HCT116 (cell line): ENCODE data around the gene CHST8. TPM values are rescaled to one million over a fixed set of nuclear protein-coding genes. Genes with fewer than 3 reads are reported as not detected.

ENCODE experiments used
- ATAC-seq: fragments of 200-7000 bp; cut with Tn5 transposase; 2 replicates; pipeline ENCODE4 v1.9.1; 2020; ENCODE audit warnings: mild to moderate bottlenecking, moderate library complexity
- BruUV-seq: library from RNA; stranded (reverse); fragments of 400-500 nt; replicated peaks from 2 replicates; lab custom pipeline; 2021; lab: Mats Ljungman, UMichigan
- CTCF ChIA-PET: fragments of 300-600 bp; sonication (Branson Sonifier 250); formaldehyde crosslinking; loops from one replicate; lab custom pipeline; 2021; ENCODE audit warnings: antibody characterized with exemption; lab: Charles Lee
- POLR2A ChIA-PET: fragments of 300-600, 350-600 bp; sonication (Branson Sonifier 250); formaldehyde crosslinking; loops from one replicate; lab custom pipeline; 2021; ENCODE audit warnings: antibody characterized with exemption; lab: Charles Lee
- RAD21 ChIA-PET, 2 experiments: fragments of 300-600 bp; sonication (Branson Sonifier 250); formaldehyde crosslinking; loops; one replicate each; lab custom pipeline; 2023; ENCODE audit warnings: low total read pairs in 2 of 2; ENCODE audit not compliant: uncharacterized antibody in 2 of 2, unreplicated experiment in 2 of 2, low non-redundant PET in 1 of 2; lab: Charles Lee
- DNase-seq: peaks from one replicate; pipeline ENCODE4 v3.0.0-alpha.2; 2010; ENCODE audit warnings: low read depth, low spot score
- H2AFZ ChIP-seq: fragments of 200-600 bp; shearing (Covaris generic), sonication (generic); 2 replicates; pipeline ENCODE4 v1.6.1; 2017; ENCODE audit warnings: low read depth, mixed run types, mixed read lengths, antibody characterized with exemption, low read length; ENCODE audit not compliant: poor library complexity, severe bottlenecking
- H3K27ac ChIP-seq: 2 replicates; pipeline ENCODE4 v1.5.1; 2012; ENCODE audit warnings: low read depth, low read length
- H3K27me3 ChIP-seq: fragments of 200-600 bp; sonication (generic); 2 replicates; pipeline ENCODE4 v1.6.1; 2016; ENCODE audit warnings: mixed run types, low read length, mixed read lengths; ENCODE audit not compliant: insufficient read depth
- H3K36me3 ChIP-seq, 2 experiments: fragments of 200-500 bp in 1 of 2; fragments of 200-600 bp in 1 of 2; sonication (Bioruptor generic) in 1 of 2; sonication (generic) in 1 of 2; 2 replicates each; pipeline versions ENCODE4 v1.5.1 to v1.6.1; 2014 to 2016; ENCODE audit warnings: low read length in 2 of 2, inconsistent platforms in 1 of 2, mixed read lengths in 1 of 2, mixed run types in 1 of 2; ENCODE audit not compliant: insufficient read depth in 2 of 2, control insufficient read depth in 1 of 2
- H3K4me1 ChIP-seq, 2 experiments: fragments of 200-600 bp in 1 of 2; sonication (generic) in 1 of 2; 2 replicates each; pipeline versions ENCODE4 v1.5.1 to v1.6.1; 2012 to 2017; ENCODE audit warnings: low read length in 2 of 2, inconsistent platforms in 1 of 2, mild to moderate bottlenecking in 1 of 2, mixed read lengths in 1 of 2, mixed run types in 1 of 2, moderate library complexity in 1 of 2; ENCODE audit not compliant: insufficient read depth in 2 of 2, control insufficient read depth in 1 of 2
- H3K4me2 ChIP-seq: fragments of 200-600 bp; sonication (generic); 2 replicates; pipeline ENCODE4 v1.6.1; 2017; ENCODE audit warnings: mixed run types, low read length, mixed read lengths
- H3K4me3 ChIP-seq, 2 experiments: fragments of 200-600 bp in 1 of 2; sonication (generic) in 1 of 2; replicated peaks in 1 of 2; 2 replicates each; pipeline ENCODE4 v1.5.1; 2011 to 2016; ENCODE audit warnings: low read length in 2 of 2, control low read depth in 1 of 2, low read depth in 1 of 2, mild to moderate bottlenecking in 1 of 2, mixed read lengths in 1 of 2, mixed run types in 1 of 2
- H3K79me2 ChIP-seq: fragments of 200-600 bp; sonication (generic); 2 replicates; pipeline ENCODE4 v1.6.1; 2017; ENCODE audit warnings: mild to moderate bottlenecking, mixed run types, low read length, moderate library complexity, mixed read lengths; ENCODE audit not compliant: insufficient read depth
- H3K9ac ChIP-seq: fragments of 200-600 bp; sonication (generic); 2 replicates; pipeline ENCODE4 v1.6.1; 2016; ENCODE audit warnings: low read length, mixed read lengths
- H3K9me2 ChIP-seq: fragments of 200-600 bp; sonication (generic), shearing (Covaris generic); 2 replicates; pipeline ENCODE4 v1.6.1; 2017; ENCODE audit warnings: mixed run types, mild to moderate bottlenecking, moderate library complexity; ENCODE audit not compliant: insufficient read depth
- H3K9me3 ChIP-seq, 2 experiments: fragments of 200-500 bp in 1 of 2; fragments of 200-600 bp in 1 of 2; sonication (Bioruptor generic) in 1 of 2; sonication (generic) in 1 of 2; 2 replicates each; pipeline ENCODE4 v1.6.1; 2014 to 2017; ENCODE audit warnings: low read length in 2 of 2, mixed read lengths in 2 of 2, inconsistent platforms in 1 of 2, low read depth in 1 of 2, mild to moderate bottlenecking in 1 of 2, mixed run types in 1 of 2, moderate library complexity in 1 of 2; ENCODE audit not compliant: control insufficient read depth in 1 of 2, insufficient read depth in 1 of 2
- H4K20me1 ChIP-seq: fragments of 200-600 bp; sonication (generic), shearing (Covaris generic); 2 replicates; pipeline ENCODE4 v1.6.1; 2017; ENCODE audit warnings: mixed run types, mild to moderate bottlenecking, moderate library complexity; ENCODE audit not compliant: insufficient read depth
- ATF3 ChIP-seq: IDR thresholded peaks from 2 replicates; pipeline ENCODE4 v1.6.1; 2012
- EGR1 ChIP-seq: IDR thresholded peaks from 2 replicates; pipeline ENCODE4 v1.6.1; 2012; ENCODE audit warnings: low read depth
- EZH2 ChIP-seq: fragments of 200-600 bp; sonication (generic); IDR thresholded peaks from 2 replicates; pipeline ENCODE4 v1.6.1; 2017; ENCODE audit warnings: antibody characterized with exemption, mixed run types
- EZH2phosphoT487 ChIP-seq: fragments of 200-600 bp; IDR thresholded peaks from 2 replicates; pipeline ENCODE4 v1.6.1; 2018; ENCODE audit warnings: antibody characterized with exemption, borderline replicate concordance
- JUND ChIP-seq: IDR thresholded peaks from 2 replicates; pipeline ENCODE4 v1.6.1; 2012
- MAX ChIP-seq: IDR thresholded peaks from 2 replicates; pipeline ENCODE4 v1.6.1; 2012
- POLR2A ChIP-seq: IDR thresholded peaks from 2 replicates; pipeline ENCODE4 v1.7.0; 2011; ENCODE audit warnings: borderline replicate concordance; ENCODE audit not compliant: insufficient read depth, insufficient read length; ENCODE audit errors: extremely low read depth
- SIN3A ChIP-seq: IDR thresholded peaks from 2 replicates; pipeline ENCODE4 v1.6.1; 2012; ENCODE audit warnings: low read depth
- TCF7L2 ChIP-seq: IDR thresholded peaks from 2 replicates; pipeline ENCODE4 v1.7.0; 2011; ENCODE audit warnings: borderline replicate concordance, inconsistent platforms; ENCODE audit not compliant: insufficient read depth, insufficient read length; ENCODE audit errors: extremely low read depth
- YY1 ChIP-seq: IDR thresholded peaks from 2 replicates; pipeline ENCODE4 v1.6.1; 2011; ENCODE audit warnings: low read length, low read depth, moderate library complexity, mild to moderate bottlenecking; ENCODE audit not compliant: insufficient replicate concordance; ENCODE audit errors: extremely low read depth
- ZFX ChIP-seq: fragments of 450-650 bp; IDR thresholded peaks from 2 replicates; pipeline ENCODE4 v1.6.1; 2017
- ZNF274 ChIP-seq: fragments of 200-500 bp; sonication (Bioruptor generic); IDR thresholded peaks from 2 replicates; pipeline ENCODE4 v1.6.1; 2014; ENCODE audit warnings: mild to moderate bottlenecking, low read depth, low read length, inconsistent platforms
- intact Hi-C: fragments of 100-400 bp; cut with micrococcal nuclease; formaldehyde crosslinking; loops from 2 replicates; pipeline ENCODE4 v1.10.0; 2022
- total RNA-seq: library from RNA; stranded (reverse); gene quantifications from one replicate; pipeline ENCODE4 v1.2.1, GENCODE V29; 2021; ENCODE audit not compliant: unreplicated experiment
- TF ChIP-seq, protein P1 (sequence below), 3 experiments: fragments of 200-600 bp in 1 of 3; sonication (generic) in 1 of 3; IDR thresholded peaks in 2 of 3; conservative IDR thresholded peaks in 1 of 3; 2 replicates each; pipeline ENCODE4 v1.5.1; 2012 to 2017; ENCODE audit warnings: low read depth in 2 of 3, low read length in 2 of 3, antibody characterized with exemption in 1 of 3, borderline replicate concordance in 1 of 3, control low read depth in 1 of 3, mild to moderate bottlenecking in 1 of 3, mixed read lengths in 1 of 3, mixed run types in 1 of 3, moderate library complexity in 1 of 3; ENCODE audit not compliant: insufficient read depth in 1 of 3
- TF ChIP-seq, protein P2 (sequence below): IDR thresholded peaks from 2 replicates; pipeline ENCODE4 v1.6.1; 2012; ENCODE audit warnings: low read depth

Gene CHST8
- total RNA-seq, 1 experiment from 2014 or later: not detected

DNA sequence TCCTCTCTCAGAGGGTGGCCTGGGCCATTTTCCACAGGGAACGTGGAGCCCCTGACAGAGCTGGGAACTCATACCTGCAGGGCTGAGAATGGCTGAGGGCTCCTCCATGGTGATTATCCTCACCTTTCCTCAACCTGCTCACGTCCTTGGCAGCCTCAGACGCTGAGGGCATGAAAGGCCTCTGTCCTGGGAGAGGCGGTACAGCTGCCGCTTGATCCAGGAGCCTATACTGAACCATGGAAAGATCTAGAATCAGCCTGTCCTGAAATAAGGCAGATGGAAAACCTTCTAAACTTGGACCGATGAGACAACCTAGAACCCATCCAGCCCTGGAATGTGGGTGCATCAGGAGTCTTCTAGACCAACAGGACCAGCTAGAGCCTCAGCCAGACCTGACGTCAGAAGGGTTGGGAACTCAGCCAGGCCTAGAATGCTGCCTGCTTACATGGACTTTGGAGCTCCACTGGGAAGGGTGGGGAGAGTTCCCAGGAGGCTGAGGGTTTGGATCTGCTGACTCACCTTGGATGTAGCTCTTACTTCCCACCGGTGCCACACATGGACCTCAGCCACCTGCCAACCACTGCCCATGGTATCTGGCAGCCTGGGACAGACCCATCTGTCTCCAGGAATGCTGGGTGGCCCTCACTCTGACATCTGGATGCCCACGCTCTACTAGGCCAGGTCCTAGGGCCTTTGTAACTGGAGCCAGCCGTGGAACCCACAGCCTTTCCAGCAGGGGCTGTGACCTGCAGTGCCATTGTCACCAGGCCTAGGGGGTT, 182.5 kb downstream of the CHST8 start:
- Histone ChIP-seq H3K9me3 (no peaks in the 10 kb centered on the region), H3K4me3 (no peak overlapping the region), H3K27ac (no peak overlapping the region), H2AFZ (no peak overlapping the region), H3K9me2 (no peaks in the 10 kb centered on the region), H4K20me1 (no peaks in the 10 kb centered on the region), H3K9ac (no peak overlapping the region), H3K36me3 (no peaks in the 10 kb centered on the region; a peak in 2 of 4 replicates), H3K4me1 (no peaks in the 10 kb centered on the region; a peak in 1 of 4 replicates), H3K27me3 (no peaks in the 10 kb centered on the region), H3K79me2 (no peaks in the 10 kb centered on the region), H3K4me2 (no peak overlapping the region)
- ChIA-PET POLR2A (no interaction called here), CTCF (no interaction called here), RAD21 (no interaction called here)
- intact Hi-C loops: no loop called here
- BruUV-seq: no TSS peak
- DNase-seq (no peak), ATAC-seq (no peak)
- no peak for TF ChIP-seq EGR1
- no peak for TF ChIP-seq EZH2phosphoT487
- no peak for TF ChIP-seq POLR2A
- TF ChIP-seq ZFX: no peak
- TF ChIP-seq MAX: no peak
- no peak for TF ChIP-seq TCF7L2
- no peak for TF ChIP-seq YY1
- TF ChIP-seq JUND: no peak
- TF ChIP-seq ATF3: no peak

GRCh38 chr19:33805313-33805712, 183.6 kb downstream of the CHST8 start:
- Histone ChIP-seq H3K9me3 (no peaks in the 10 kb centered on the region), H3K9ac (no peak overlapping the region), H3K36me3 (no peaks in the 10 kb centered on the region; a peak in 2 of 4 replicates), H3K27me3 (no peaks in the 10 kb centered on the region), H3K4me1 (no peaks in the 10 kb centered on the region; a peak in 1 of 4 replicates), H3K79me2 (no peaks in the 10 kb centered on the region), H3K4me2 (no peak overlapping the region), H4K20me1 (no peaks in the 10 kb centered on the region), H3K9me2 (no peaks in the 10 kb centered on the region), H3K27ac (no peak overlapping the region), H3K4me3 (no peak overlapping the region), H2AFZ (no peak overlapping the region)
- ChIA-PET CTCF (no interaction called here), RAD21 (no interaction called here), POLR2A (no interaction called here)
- intact Hi-C loops: no loop called here
- ATAC-seq (no peak), DNase-seq (no peak)
- BruUV-seq: no TSS peak
- TF ChIP-seq ZNF274 (no peak), EZH2 (no peak), SIN3A (no peak), EGR1 (no peak), TCF7L2 (no peak)
- TF ChIP-seq, protein P1, sequence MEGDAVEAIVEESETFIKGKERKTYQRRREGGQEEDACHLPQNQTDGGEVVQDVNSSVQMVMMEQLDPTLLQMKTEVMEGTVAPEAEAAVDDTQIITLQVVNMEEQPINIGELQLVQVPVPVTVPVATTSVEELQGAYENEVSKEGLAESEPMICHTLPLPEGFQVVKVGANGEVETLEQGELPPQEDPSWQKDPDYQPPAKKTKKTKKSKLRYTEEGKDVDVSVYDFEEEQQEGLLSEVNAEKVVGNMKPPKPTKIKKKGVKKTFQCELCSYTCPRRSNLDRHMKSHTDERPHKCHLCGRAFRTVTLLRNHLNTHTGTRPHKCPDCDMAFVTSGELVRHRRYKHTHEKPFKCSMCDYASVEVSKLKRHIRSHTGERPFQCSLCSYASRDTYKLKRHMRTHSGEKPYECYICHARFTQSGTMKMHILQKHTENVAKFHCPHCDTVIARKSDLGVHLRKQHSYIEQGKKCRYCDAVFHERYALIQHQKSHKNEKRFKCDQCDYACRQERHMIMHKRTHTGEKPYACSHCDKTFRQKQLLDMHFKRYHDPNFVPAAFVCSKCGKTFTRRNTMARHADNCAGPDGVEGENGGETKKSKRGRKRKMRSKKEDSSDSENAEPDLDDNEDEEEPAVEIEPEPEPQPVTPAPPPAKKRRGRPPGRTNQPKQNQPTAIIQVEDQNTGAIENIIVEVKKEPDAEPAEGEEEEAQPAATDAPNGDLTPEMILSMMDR (IDR thresholded peaks at IDR 0.05 in 2 of 3, conservative IDR thresholded peaks at IDR 0.05 in 1 of 3; ENCODE audit: borderline replicate concordance in 1 of 3, insufficient read depth in 1 of 3, low read depth in 2 of 3, low read length in 2 of 3): no peak
- TF ChIP-seq, protein P2, sequence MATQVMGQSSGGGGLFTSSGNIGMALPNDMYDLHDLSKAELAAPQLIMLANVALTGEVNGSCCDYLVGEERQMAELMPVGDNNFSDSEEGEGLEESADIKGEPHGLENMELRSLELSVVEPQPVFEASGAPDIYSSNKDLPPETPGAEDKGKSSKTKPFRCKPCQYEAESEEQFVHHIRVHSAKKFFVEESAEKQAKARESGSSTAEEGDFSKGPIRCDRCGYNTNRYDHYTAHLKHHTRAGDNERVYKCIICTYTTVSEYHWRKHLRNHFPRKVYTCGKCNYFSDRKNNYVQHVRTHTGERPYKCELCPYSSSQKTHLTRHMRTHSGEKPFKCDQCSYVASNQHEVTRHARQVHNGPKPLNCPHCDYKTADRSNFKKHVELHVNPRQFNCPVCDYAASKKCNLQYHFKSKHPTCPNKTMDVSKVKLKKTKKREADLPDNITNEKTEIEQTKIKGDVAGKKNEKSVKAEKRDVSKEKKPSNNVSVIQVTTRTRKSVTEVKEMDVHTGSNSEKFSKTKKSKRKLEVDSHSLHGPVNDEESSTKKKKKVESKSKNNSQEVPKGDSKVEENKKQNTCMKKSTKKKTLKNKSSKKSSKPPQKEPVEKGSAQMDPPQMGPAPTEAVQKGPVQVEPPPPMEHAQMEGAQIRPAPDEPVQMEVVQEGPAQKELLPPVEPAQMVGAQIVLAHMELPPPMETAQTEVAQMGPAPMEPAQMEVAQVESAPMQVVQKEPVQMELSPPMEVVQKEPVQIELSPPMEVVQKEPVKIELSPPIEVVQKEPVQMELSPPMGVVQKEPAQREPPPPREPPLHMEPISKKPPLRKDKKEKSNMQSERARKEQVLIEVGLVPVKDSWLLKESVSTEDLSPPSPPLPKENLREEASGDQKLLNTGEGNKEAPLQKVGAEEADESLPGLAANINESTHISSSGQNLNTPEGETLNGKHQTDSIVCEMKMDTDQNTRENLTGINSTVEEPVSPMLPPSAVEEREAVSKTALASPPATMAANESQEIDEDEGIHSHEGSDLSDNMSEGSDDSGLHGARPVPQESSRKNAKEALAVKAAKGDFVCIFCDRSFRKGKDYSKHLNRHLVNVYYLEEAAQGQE: no peak
